Activated CD8-positive, alpha-beta memory T cell treated with anti-CD3 and anti-CD28 coated beads, Interleukin-2, amount 50 U/mL, for 1 hour (primary cell): ENCODE results near the gene OSBPL9.
"Not testable (repeated sequence)": the region's sequence is repeated elsewhere in the genome, so short reads cannot be mapped to it uniquely, and the experiment has no call there.

ENCODE experiments used
- DNase-seq: peaks from one replicate; pipeline ENCODE4 v3.0.0-alpha.2; 2020; ENCODE audit errors: extremely low read depth

Gene OSBPL9

GRCh38 chr1:51607681-51608095, 9.2 kb upstream of the OSBPL9 start:
- no peak for DNase-seq

GRCh38 chr1:51610104-51610503, 6.8 kb upstream of the OSBPL9 start:
- DNase-seq = not testable (repeated sequence)

- no peak for DNase-seq
Measured at GRCh38 chr1:51610637-51611036, 6.3 kb upstream of the OSBPL9 start.

GRCh38 chr1:51612447-51612961, 4.4 kb upstream of the OSBPL9 start:
- no peak for DNase-seq

GRCh38 chr1:51615780-51616291, 1.1 kb upstream of the OSBPL9 start:
- no peak for DNase-seq

GRCh38 chr1:51616490-51616889, 402 bp upstream of the OSBPL9 start:
- no peak for DNase-seq

- DNase-seq = no peak
Measured at GRCh38 chr1:51618715-51619114, 1.8 kb downstream of the OSBPL9 start.

- no peak for DNase-seq
Measured at GRCh38 chr1:51620470-51620869, 3.6 kb downstream of the OSBPL9 start.

GRCh38 chr1:51621161-51621560, 4.3 kb downstream of the OSBPL9 start:
- no peak for DNase-seq

- DNase-seq = no peak
Measured at GRCh38 chr1:51621841-51622454, 5.1 kb downstream of the OSBPL9 start.

- no peak for DNase-seq
Measured at GRCh38 chr1:51622455-51622913, 5.6 kb downstream of the OSBPL9 start.

- no peak for DNase-seq
Measured at GRCh38 chr1:51623025-51623424, 6.1 kb downstream of the OSBPL9 start.

GRCh38 chr1:51623450-51623849, 6.6 kb downstream of the OSBPL9 start:
- no peak for DNase-seq

GRCh38 chr1:51624855-51625254, 8.0 kb downstream of the OSBPL9 start:
- no peak for DNase-seq

GRCh38 chr1:51627672-51628071, 10.8 kb downstream of the OSBPL9 start:
- DNase-seq = no peak

- no peak for DNase-seq
Measured at GRCh38 chr1:51628715-51629590, 12.1 kb downstream of the OSBPL9 start.

GRCh38 chr1:51629918-51630317, 13.0 kb downstream of the OSBPL9 start:
- no peak for DNase-seq

GRCh38 chr1:51630393-51630792, 13.5 kb downstream of the OSBPL9 start:
- no peak for DNase-seq

GRCh38 chr1:51630922-51631321, 14.0 kb downstream of the OSBPL9 start:
- no peak for DNase-seq

GRCh38 chr1:51631747-51632146, 14.9 kb downstream of the OSBPL9 start:
- no peak for DNase-seq

- no peak for DNase-seq
Measured at GRCh38 chr1:51634618-51635017, 17.7 kb downstream of the OSBPL9 start.

GRCh38 chr1:51635615-51636014, 18.7 kb downstream of the OSBPL9 start:
- DNase-seq = no peak

- no peak for DNase-seq
Measured at GRCh38 chr1:51636191-51636590, 19.3 kb downstream of the OSBPL9 start.
